ENCODE data around the gene NSMCE3. TPM values are rescaled to one million over a fixed set of nuclear protein-coding genes. Genes with fewer than 3 reads are reported as not detected.

NSMCE3 gene
- polyA plus RNA-seq, 1 donor from 2014 or later: 15.1 TPM

GRCh38 chr15:29272219-29272618 is 2.6 kb upstream of the NSMCE3 start:
- H3F3A ChIP-seq (ENCODE audit: insufficient read depth, low read length, poor library complexity, severe bottlenecking): no peaks in the 10 kb centered on the region
- no peak for TF ChIP-seq TAF1 (IDR thresholded peaks at IDR 0.05; ENCODE audit: low read depth)
- no peak for TF ChIP-seq MXI1 (conservative IDR thresholded peaks at IDR 0.05; ENCODE audit: poor library complexity, severe bottlenecking)
- no peak for TF ChIP-seq RAD21 (conservative IDR thresholded peaks at IDR 0.05)
- TF ChIP-seq POLR2AphosphoS5 (IDR thresholded peaks at IDR 0.05): no peak
- TF ChIP-seq EZH2 (IDR thresholded peaks at IDR 0.05; ENCODE audit: borderline replicate concordance, insufficient read depth, low read length, poor library complexity, severe bottlenecking): no peak
- TF ChIP-seq REST (IDR thresholded peaks at IDR 0.05; ENCODE audit: borderline replicate concordance): no peak
- TF ChIP-seq SMC3 (conservative IDR thresholded peaks at IDR 0.05; ENCODE audit: poor library complexity): no peak
- no peak for TF ChIP-seq EP300 (conservative IDR thresholded peaks at IDR 0.05; ENCODE audit: poor library complexity, severe bottlenecking)
- TF ChIP-seq CTCF (IDR thresholded peaks at IDR 0.05; ENCODE audit: poor library complexity, severe bottlenecking): no peak
- no peaks in the 10 kb centered on the region for H3K36me3 ChIP-seq (ENCODE audit: insufficient read depth, low read length)
- no peak overlapping the region for H3K27ac ChIP-seq (ENCODE audit: low read length)
- no peaks in the 10 kb centered on the region for H3K9me3 ChIP-seq (ENCODE audit: low read length)
- no peaks in the 10 kb centered on the region for H4K20me1 ChIP-seq (ENCODE audit: insufficient read depth)
- H2AFZ ChIP-seq (ENCODE audit: low read depth, low read length): no peak overlapping the region
- H3K4me2 ChIP-seq (ENCODE audit: low read length): no peak overlapping the region
- H3K9ac ChIP-seq (ENCODE audit: low read length): no peak overlapping the region
- H3K9me2 ChIP-seq (ENCODE audit: insufficient read depth, low read length): no peaks in the 10 kb centered on the region
- no peak overlapping the region for H3K4me3 ChIP-seq (ENCODE audit: low read length)
- H3K79me2 ChIP-seq (replicated peaks; ENCODE audit: insufficient read depth, low read length): peaks cover 19% of the 10 kb centered on the region
- no peaks in the 10 kb centered on the region for H3K27me3 ChIP-seq (ENCODE audit: insufficient read depth, low read depth, low read length)

- Histone ChIP-seq H2AFZ (ENCODE audit: low read depth, low read length) (no peak overlapping the region), H3K9me2 (ENCODE audit: insufficient read depth, low read length) (no peaks in the 10 kb centered on the region), H3K36me3 (ENCODE audit: insufficient read depth, low read length) (no peaks in the 10 kb centered on the region), H3F3A (ENCODE audit: insufficient read depth, low read length, poor library complexity, severe bottlenecking) (no peaks in the 10 kb centered on the region), H3K9ac (ENCODE audit: low read length) (no peak overlapping the region), H3K9me3 (ENCODE audit: low read length) (no peaks in the 10 kb centered on the region), H3K27ac (ENCODE audit: low read length) (no peak overlapping the region), H3K4me3 (ENCODE audit: low read length) (no peak overlapping the region), H3K4me2 (ENCODE audit: low read length) (no peak overlapping the region), H4K20me1 (ENCODE audit: insufficient read depth) (no peaks in the 10 kb centered on the region), H3K79me2 (replicated peaks; ENCODE audit: insufficient read depth, low read length) (peaks cover 30% of the 10 kb centered on the region), H3K27me3 (ENCODE audit: insufficient read depth, low read depth, low read length) (no peaks in the 10 kb centered on the region)
- TF ChIP-seq EP300 (conservative IDR thresholded peaks at IDR 0.05; ENCODE audit: poor library complexity, severe bottlenecking) (no peak), REST (IDR thresholded peaks at IDR 0.05; ENCODE audit: borderline replicate concordance) (no peak), SMC3 (conservative IDR thresholded peaks at IDR 0.05; ENCODE audit: poor library complexity) (no peak), POLR2AphosphoS5 (IDR thresholded peaks at IDR 0.05) (no peak), CTCF (IDR thresholded peaks at IDR 0.05; ENCODE audit: poor library complexity, severe bottlenecking) (no peak), EZH2 (IDR thresholded peaks at IDR 0.05; ENCODE audit: borderline replicate concordance, insufficient read depth, low read length, poor library complexity, severe bottlenecking) (no peak), MXI1 (conservative IDR thresholded peaks at IDR 0.05; ENCODE audit: poor library complexity, severe bottlenecking) (no peak), RAD21 (conservative IDR thresholded peaks at IDR 0.05) (no peak), TAF1 (IDR thresholded peaks at IDR 0.05; ENCODE audit: low read depth) (no peak)
These were observed 1.4 kb upstream of the NSMCE3 start for GRCh38 chr15:29270976-29271375.
